Activated CD4-positive, alpha-beta T cell treated with anti-CD3 and anti-CD28 coated beads for 36 hours (primary cell): ENCODE results near the gene PKNOX1. TPM values are rescaled to one million over a fixed set of nuclear protein-coding genes. Genes with fewer than 3 reads are reported as not detected.
"Not testable (repeated sequence)": the region's sequence is repeated elsewhere in the genome, so short reads cannot be mapped to it uniquely, and the experiment has no call there.

Experiments
- ATAC-seq: fragments of 200-7000 bp; cut with Tn5 transposase; one replicate; pipeline ENCODE4 v1.10.0; 2021; ENCODE audit warnings: mild to moderate bottlenecking, moderate library complexity
- CTCF ChIA-PET: fragments of 350-600 bp; sonication (Branson Sonifier 250); formaldehyde crosslinking; loops from one replicate; lab custom pipeline; 2021; ENCODE audit warnings: antibody characterized with exemption; lab: Charles Lee
- POLR2A ChIA-PET: fragments of 350-600 bp; sonication (Branson Sonifier 250); formaldehyde crosslinking; loops from one replicate; lab custom pipeline; 2021; ENCODE audit warnings: antibody characterized with exemption, inconsistent platforms; lab: Charles Lee
- DNase-seq: peaks from one replicate; pipeline ENCODE4 v3.0.0-alpha.2; 2020
- H3K27ac Mint-ChIP-seq: one replicate; pipeline ENCODE4 v1.8.0; 2021; ENCODE audit warnings: mixed read lengths
- H3K27me3 Mint-ChIP-seq: one replicate; pipeline ENCODE4 v1.8.0; 2021; ENCODE audit warnings: mixed read lengths
- H3K36me3 Mint-ChIP-seq: one replicate; pipeline ENCODE4 v1.8.0; 2021; ENCODE audit warnings: low read depth, mixed read lengths
- H3K4me1 Mint-ChIP-seq: one replicate; pipeline ENCODE4 v1.8.0; 2021; ENCODE audit warnings: mixed read lengths
- H3K4me3 Mint-ChIP-seq: one replicate; pipeline ENCODE4 v1.8.0; 2021; ENCODE audit warnings: mild to moderate bottlenecking, moderate library complexity, mixed read lengths
- H3K9me3 Mint-ChIP-seq: one replicate; pipeline ENCODE4 v1.8.0; 2021; ENCODE audit warnings: low read depth, mixed read lengths
- intact Hi-C, 2 experiments: fragments of 100-400 bp; cut with DNase I in 1 of 2; cut with micrococcal nuclease in 1 of 2; formaldehyde crosslinking; loops; one replicate each; pipeline versions ENCODE4 v1.14.2 to v1.15.1; 2022 to 2024; cut with DNase I, micrococcal nuclease
- total RNA-seq, 2 experiments: library from RNA; stranded (reverse); gene quantifications; one replicate each; pipeline ENCODE4 v1.2.3, GENCODE V29; 2021

The PKNOX1 gene
- total RNA-seq, 2 experiments from 2014 or later, result 13.4 to 14.8 TPM

DNA sequence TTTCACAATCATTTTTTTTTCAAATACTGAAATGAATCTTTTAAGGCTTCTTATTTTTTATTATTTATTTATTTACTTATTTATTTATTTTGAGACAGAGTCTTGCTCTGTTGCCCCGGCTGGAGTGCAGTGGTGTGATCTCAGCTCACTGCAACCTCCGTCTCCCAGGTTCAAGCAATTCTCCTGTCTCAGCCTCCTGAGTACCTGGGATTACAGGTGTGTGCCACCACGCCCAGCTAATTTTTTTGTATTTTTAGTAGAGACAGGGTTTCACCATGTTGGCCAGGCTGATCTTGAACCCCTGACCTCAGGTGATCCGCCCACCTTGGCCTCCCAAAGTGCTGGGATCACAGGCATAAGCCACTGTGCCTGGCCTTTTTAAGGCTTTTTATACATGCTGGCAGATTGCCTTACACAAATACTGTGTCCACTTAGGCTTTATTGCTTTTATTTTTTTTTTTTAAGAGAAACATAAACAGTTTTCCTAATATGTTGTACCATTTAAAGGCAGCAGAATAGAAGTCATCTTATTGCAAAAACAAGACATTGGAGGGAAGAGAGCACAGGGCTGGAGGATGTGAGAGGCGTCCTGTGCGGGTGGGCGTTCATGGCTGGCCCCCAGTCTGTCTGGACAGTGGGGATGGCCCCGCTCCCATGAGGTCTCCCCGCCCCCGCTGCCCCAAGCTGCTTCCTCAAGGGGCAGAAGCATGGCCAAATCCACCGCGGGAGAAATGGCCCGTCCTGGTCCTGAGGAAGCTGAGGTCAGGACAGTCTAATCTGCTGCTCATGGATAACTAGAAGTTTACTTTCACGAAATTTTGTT is 31.9 kb downstream of the PKNOX1 start:
- H3K27ac Mint-ChIP-seq, CTCF ChIA-PET, DNase-seq, H3K4me1 Mint-ChIP-seq, H3K9me3 Mint-ChIP-seq, intact Hi-C loops, ATAC-seq, POLR2A ChIA-PET, H3K27me3 Mint-ChIP-seq, H3K4me3 Mint-ChIP-seq: not testable (repeated sequence)
- H3K36me3 Mint-ChIP-seq, result peaks cover 18% of the 10 kb centered on the region

DNA sequence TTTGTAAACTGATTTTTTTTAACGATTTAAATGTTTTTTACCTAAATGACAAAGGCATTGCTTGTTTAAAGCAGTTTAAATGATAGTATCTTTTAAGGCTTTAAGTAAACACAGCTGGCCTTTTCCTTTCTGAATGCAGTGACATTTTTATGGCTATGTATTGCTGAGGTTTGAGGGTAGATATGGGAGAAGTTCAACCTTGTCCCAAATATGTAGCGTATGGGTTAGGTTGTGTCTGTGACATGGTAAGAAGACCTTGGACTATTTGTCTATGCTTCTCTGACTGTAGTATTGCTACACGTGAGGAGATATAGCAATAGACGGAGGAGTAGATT is 32.5 kb downstream of the PKNOX1 start:
- CTCF ChIA-PET, result no interaction called here
- intact Hi-C loops, result no loop called here

DNA sequence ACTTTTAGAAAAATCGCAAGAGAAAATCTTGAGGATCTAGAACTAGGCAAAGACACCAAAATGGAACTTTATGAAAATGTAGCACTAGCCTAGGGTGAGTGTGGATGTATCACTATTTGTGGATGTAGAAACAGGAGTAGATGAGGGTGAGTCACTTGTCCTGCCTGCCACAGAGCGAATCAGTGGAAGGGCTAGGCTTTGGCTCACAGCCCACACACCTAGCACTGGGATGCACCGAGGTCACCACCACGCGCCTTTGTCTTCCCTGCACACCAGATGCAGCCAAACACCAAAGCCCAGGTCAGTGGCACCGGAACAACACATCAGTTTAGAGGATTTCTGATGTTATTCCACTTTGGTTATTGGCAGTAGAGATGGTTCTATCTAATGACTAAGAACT is 38.2 kb downstream of the PKNOX1 start:
- no peaks in the 10 kb centered on the region for H3K9me3 Mint-ChIP-seq
- ChIA-PET POLR2A (no interaction called here), CTCF (no interaction called here)
- ATAC-seq (no peak), DNase-seq (no peak)
- no peaks in the 10 kb centered on the region for H3K27me3 Mint-ChIP-seq
- H3K4me1 Mint-ChIP-seq, result no peaks in the 10 kb centered on the region
- no peak overlapping the region for H3K4me3 Mint-ChIP-seq
- intact Hi-C loops, result loop anchor here in 1 of 2 experiments (5.0 kb wide), 1 partner anchor 50 kb away; no protein-coding TSS in a partner anchor
- no peak overlapping the region for H3K27ac Mint-ChIP-seq
- peaks cover 27% of the 10 kb centered on the region for H3K36me3 Mint-ChIP-seq

More for the DNA sequence above, 32.5 kb downstream of the PKNOX1 start:
- Mint-ChIP-seq H3K4me1 (no peaks in the 10 kb centered on the region), H3K27ac (no peak overlapping the region), H3K27me3 (no peaks in the 10 kb centered on the region), H3K4me3 (no peak overlapping the region), H3K36me3 (peaks cover 17% of the 10 kb centered on the region), H3K9me3 (no peaks in the 10 kb centered on the region)
- DNase-seq (no peak), ATAC-seq (no peak)
- POLR2A ChIA-PET, result no interaction called here

DNA sequence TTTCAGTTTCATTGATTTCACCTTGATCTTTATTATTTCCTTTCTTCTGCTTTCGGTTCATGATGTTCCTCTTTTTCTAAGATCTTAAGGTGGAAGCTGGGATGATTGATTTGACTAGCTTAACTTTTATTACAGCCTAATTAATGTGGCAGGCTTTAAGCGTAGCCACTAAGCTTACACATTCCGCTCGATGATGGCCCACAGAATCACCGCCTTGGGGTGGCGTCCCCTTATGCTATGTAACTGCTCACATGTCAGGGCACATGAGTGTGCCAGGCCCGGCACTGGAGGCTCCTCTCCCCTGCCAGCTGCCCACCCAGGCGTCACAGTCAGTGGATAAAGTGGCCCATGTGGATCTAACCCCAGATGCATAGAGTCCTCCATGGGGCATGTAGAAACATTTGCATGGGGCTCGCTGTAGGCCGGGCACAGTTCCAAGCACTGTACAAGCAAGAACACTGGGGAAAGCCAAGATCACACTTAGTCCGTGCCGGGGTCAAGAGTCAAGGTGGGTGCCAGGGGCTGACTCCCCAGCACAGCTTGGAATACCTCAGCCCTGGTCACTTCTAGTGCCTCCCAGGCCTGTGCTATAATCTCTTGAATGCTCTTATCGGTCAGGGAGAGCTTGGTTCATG is 41.7 kb downstream of the PKNOX1 start:
- ChIA-PET POLR2A (no interaction called here), CTCF (no interaction called here)
- Mint-ChIP-seq H3K27ac (no peak overlapping the region), H3K4me3 (no peak overlapping the region), H3K4me1 (no peaks in the 10 kb centered on the region), H3K36me3 (peaks cover 21% of the 10 kb centered on the region), H3K9me3 (no peaks in the 10 kb centered on the region), H3K27me3 (no peaks in the 10 kb centered on the region)
- intact Hi-C loops, result no loop called here
- DNase-seq, result no peak
- ATAC-seq, result no peak

DNA sequence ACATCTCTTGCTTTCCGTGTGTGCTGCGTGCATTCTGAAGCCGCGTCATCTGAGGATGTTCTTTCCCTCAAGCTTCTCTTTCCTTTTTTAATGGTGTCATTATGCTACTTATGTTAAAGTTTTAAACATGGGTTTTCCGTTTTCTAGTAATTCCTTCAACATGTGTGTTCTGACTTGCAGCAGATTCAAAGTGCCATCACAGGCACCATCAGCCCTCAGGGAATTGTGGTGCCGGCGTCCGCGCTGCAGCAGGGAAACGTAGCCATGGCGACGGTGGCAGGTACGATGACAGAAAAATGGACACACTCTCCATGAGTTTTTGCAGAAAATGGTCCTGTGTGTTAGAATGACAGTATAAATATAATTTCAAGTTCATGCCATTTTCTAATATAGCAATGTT is 42.4 kb downstream of the PKNOX1 start:
- Mint-ChIP-seq H3K27me3 (no peaks in the 10 kb centered on the region), H3K4me1 (no peaks in the 10 kb centered on the region), H3K36me3 (peaks cover 26% of the 10 kb centered on the region), H3K9me3 (no peaks in the 10 kb centered on the region), H3K4me3 (no peak overlapping the region), H3K27ac (no peak overlapping the region)
- DNase-seq, result no peak
- no peak for ATAC-seq
- ChIA-PET POLR2A (no interaction called here), CTCF (no interaction called here)
- intact Hi-C loops, result no loop called here

DNA sequence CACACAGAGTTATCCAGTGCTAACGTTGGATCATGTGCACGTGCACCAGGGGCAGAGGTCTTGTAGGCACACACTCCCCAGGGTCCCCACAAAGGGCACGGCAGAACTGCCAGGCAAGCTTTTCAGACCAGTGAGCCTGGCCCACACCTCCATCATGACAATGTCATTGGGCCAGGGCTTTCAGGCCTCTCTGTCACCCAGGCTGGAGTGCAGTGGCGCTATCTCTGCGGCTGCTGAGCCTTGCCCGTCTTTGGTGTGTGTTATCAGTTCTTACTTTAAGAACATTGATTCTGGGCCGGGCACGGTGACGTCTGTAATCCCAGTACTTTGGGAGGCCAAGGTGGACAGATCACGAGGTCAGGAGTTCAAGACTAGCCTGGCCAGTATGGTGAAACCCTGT is 44.2 kb downstream of the PKNOX1 start:
- Mint-ChIP-seq H3K4me3 (no peak overlapping the region), H3K36me3 (peaks cover 21% of the 10 kb centered on the region), H3K27ac (no peak overlapping the region), H3K27me3 (no peaks in the 10 kb centered on the region), H3K4me1 (no peaks in the 10 kb centered on the region), H3K9me3 (no peaks in the 10 kb centered on the region)
- ChIA-PET POLR2A (no interaction called here), CTCF (no interaction called here)
- intact Hi-C loops, result no loop called here
- ATAC-seq (no peak), DNase-seq (no peak)

DNA sequence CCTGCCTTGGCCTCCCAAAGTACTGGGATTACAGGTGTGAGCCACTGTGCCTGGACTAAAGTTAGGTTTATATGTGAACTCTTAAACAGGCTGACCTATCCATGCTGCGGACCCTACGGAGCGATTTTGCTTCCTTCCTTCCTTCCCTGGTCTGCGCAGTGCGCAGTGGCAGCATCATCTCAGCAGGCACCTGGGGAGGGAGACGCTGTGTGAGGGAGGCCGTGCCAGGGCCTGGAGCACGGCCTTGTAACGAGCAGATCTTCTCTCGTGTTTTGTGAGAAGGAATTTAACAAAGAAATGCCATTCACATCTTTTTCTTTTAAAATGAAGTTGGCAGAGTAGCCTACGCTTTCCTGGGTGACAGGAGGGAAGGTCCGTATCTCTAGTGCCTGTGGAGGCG is 45.8 kb downstream of the PKNOX1 start:
- Mint-ChIP-seq H3K36me3 (peaks cover 17% of the 10 kb centered on the region), H3K27ac (no peak overlapping the region), H3K4me1 (no peaks in the 10 kb centered on the region), H3K27me3 (no peaks in the 10 kb centered on the region), H3K9me3 (no peaks in the 10 kb centered on the region), H3K4me3 (no peak overlapping the region)
- intact Hi-C loops, result no loop called here
- ChIA-PET POLR2A (no interaction called here), CTCF (interaction anchor here (0.8 kb wide), 1 partner anchor 97 kb away, joined by 3 read pairs; no protein-coding TSS in a partner anchor)
- DNase-seq, result no peak
- no peak for ATAC-seq

DNA sequence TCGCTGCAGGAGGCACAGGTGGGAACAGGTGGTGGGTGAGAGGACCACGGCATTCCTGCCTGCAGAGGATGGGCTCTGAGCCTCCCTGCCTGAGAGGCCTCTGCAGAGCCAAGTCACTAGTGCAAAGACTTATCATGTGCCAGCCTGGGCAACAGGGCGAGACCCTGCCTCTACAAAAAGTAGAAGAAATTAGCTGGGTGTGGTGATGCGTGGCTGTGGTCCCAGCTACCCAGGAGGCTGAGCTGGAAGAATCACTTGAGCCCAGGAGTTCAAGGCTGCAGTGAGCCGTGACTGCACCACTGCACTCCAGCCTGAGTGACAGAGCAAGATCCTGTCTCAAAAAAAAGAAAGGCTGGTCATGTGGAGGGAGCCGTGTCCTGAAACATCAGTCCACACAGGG is 46.4 kb downstream of the PKNOX1 start:
- Mint-ChIP-seq H3K27ac (no peak overlapping the region), H3K27me3 (no peaks in the 10 kb centered on the region), H3K4me3 (no peak overlapping the region), H3K9me3 (no peaks in the 10 kb centered on the region), H3K36me3 (peaks cover 17% of the 10 kb centered on the region), H3K4me1 (no peaks in the 10 kb centered on the region)
- CTCF ChIA-PET, result no interaction called here
- intact Hi-C loops, result no loop called here
- DNase-seq (no peak), ATAC-seq (no peak)
- POLR2A ChIA-PET, result no interaction called here

DNA sequence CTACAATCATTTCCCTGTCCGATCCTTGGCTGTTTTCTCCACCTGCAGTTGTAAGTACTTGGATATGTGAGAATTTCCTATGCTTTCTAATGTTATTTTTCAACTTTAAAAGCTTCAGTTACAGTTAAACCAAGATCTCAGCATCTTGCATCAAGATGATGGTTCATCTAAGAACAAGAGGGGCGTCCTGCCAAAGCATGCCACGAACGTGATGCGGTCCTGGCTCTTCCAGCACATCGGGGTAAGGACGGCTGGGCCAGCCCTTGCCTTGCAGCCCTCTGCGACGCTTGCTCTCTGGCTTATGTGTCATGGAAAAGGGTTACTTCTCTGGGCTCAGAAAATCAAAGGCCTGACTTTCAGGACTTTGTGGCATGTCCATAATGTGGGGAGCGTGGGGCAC is 46.8 kb downstream of the PKNOX1 start:
- Mint-ChIP-seq H3K27ac (no peak overlapping the region), H3K4me1 (no peaks in the 10 kb centered on the region)
- intact Hi-C loops, result no loop called here

DNA sequence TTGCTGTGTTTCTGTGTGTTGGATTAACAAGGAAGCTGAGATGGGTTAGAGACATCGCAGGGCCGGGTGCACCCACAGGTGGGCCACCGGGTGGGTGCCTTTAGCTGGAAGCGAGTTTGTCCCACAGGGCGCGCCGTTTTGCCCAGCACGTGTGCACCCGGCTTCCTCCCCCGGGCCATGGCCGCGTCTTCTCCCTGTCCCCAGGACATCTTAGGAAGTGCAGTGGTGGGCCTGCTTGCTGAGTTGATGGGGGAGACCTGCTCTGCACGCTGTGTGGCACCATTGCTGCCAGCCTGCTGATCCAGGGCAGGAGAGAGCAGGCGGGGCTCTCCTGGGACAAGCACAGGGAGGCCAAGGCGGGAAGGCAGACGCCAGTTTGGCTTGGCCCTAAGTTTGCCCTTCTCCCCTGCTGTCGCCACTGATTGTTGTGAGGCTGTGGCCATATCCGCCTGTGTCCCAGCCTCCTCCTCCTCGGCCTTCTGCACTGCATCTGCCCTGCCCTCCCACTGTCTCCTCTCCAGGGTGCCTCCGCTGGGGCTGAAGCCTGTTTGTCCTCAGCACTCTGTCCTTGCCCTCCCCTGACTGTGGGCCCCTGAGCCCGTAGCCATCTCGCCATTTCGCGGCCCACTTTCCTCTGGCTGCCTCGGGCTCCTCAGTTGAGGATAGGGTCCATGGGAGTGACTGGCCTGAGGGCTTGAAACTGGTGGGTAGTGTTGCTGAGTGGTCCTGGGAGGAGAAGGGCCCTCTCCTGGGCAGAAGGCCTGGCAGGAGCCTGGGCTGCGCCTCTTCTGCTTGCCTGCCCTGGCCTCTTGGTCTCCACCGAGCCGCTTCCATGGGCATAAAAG is 47.6 kb downstream of the PKNOX1 start:
- Mint-ChIP-seq H3K4me1 (no peaks in the 10 kb centered on the region), H3K4me3 (no peak overlapping the region), H3K36me3 (peaks cover 13% of the 10 kb centered on the region), H3K27me3 (no peaks in the 10 kb centered on the region), H3K9me3 (no peaks in the 10 kb centered on the region), H3K27ac (no peak overlapping the region)
- intact Hi-C loops, result no loop called here
- ATAC-seq, result no peak
- CTCF ChIA-PET, result no interaction called here
- no peak for DNase-seq
- POLR2A ChIA-PET, result no interaction called here

More for the DNA sequence above, 46.8 kb downstream of the PKNOX1 start:
- ChIA-PET CTCF (no interaction called here), POLR2A (no interaction called here)
- H3K36me3 Mint-ChIP-seq, result peaks cover 17% of the 10 kb centered on the region
- DNase-seq (no peak), ATAC-seq (no peak)
- H3K4me3 Mint-ChIP-seq, result no peak overlapping the region
- no peaks in the 10 kb centered on the region for H3K9me3 Mint-ChIP-seq
- H3K27me3 Mint-ChIP-seq, result no peaks in the 10 kb centered on the region

DNA sequence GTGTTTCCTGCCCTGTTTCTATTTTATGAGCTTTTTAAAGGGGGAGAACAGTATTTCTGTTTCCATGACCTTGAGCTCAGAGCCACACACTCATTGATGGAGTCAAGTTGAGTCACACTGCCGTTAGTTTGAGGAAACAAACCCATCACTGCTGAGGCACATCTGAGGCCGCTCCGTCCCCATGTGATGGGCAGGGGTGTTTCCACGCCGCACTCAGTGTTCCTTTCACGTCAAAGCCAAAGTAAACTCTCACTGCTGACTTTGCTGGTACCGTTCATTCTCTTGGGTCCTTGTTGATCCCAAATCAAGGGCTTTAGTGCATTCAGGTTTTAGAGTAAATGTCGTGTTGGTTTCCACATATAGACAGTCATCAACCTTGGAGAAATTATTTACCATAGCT is 48.8 kb downstream of the PKNOX1 start:
- peaks cover 13% of the 10 kb centered on the region for H3K36me3 Mint-ChIP-seq

More for the DNA sequence above, 48.8 kb downstream of the PKNOX1 start:
- H3K9me3 Mint-ChIP-seq, result no peaks in the 10 kb centered on the region
- no peak overlapping the region for H3K4me3 Mint-ChIP-seq
- H3K27me3 Mint-ChIP-seq, result no peaks in the 10 kb centered on the region
- no peak for DNase-seq
- ChIA-PET CTCF (no interaction called here), POLR2A (no interaction called here)
- H3K4me1 Mint-ChIP-seq, result no peaks in the 10 kb centered on the region
- intact Hi-C loops, result no loop called here
- no peak overlapping the region for H3K27ac Mint-ChIP-seq
- ATAC-seq, result no peak
